IPS-18c (cell line): ENCODE data around the gene ATP6V1B1.

Experiments used
- H3K4me3 ChIP-seq: 2 replicates; pipeline ENCODE4 v1.7.0; 2013; ENCODE audit warnings: low read depth, mild to moderate bottlenecking, low read length, moderate library complexity; ENCODE audit not compliant: insufficient read depth
- H3K9me3 ChIP-seq: one replicate; pipeline ENCODE4 v1.6.1; 2013; ENCODE audit warnings: mild to moderate bottlenecking, low read length, moderate library complexity; ENCODE audit not compliant: control insufficient read depth, insufficient read depth

Gene ATP6V1B1

GRCh38 chr2:70975237-70975636 lies 39.5 kb downstream of the ATP6V1B1 start:
- no peak overlapping the region for H3K4me3 ChIP-seq
- no peaks in the 10 kb centered on the region for H3K9me3 ChIP-seq

- no peaks in the 10 kb centered on the region for H3K9me3 ChIP-seq
- peak overlapping the region; percentile 69; the same call in 1 of the 2 replicates for H3K4me3 ChIP-seq
These were observed 42.0 kb downstream of the ATP6V1B1 start for GRCh38 chr2:70977605-70978205.

- Histone ChIP-seq H3K9me3 (no peaks in the 10 kb centered on the region), H3K4me3 (peak within 1 kb of the TSS; percentile 72)
These were observed 42.9 kb downstream of the ATP6V1B1 start, which contains the start of gene ANKRD53 for GRCh38 chr2:70978341-70979179. ANKRD53 (plus strand) TSS chr2:70978630; CDS start chr2:70978646, 16 bp downstream.

GRCh38 chr2:70979180-70979488 lies 43.4 kb downstream of the ATP6V1B1 start:
- Histone ChIP-seq H3K4me3 (peak overlapping the region; percentile 72; the same call in 1 of the 2 replicates), H3K9me3 (no peaks in the 10 kb centered on the region)

- no peak overlapping the region; the same call in 1 of the 2 replicates for H3K4me3 ChIP-seq
- H3K9me3 ChIP-seq = no peaks in the 10 kb centered on the region
These were observed 43.9 kb downstream of the ATP6V1B1 start for GRCh38 chr2:70979626-70980025.

- H3K9me3 ChIP-seq = no peaks in the 10 kb centered on the region
These were observed 45.7 kb downstream of the ATP6V1B1 start for GRCh38 chr2:70981421-70981820.

GRCh38 chr2:70981866-70982810 lies 46.4 kb downstream of the ATP6V1B1 start:
- no peaks in the 10 kb centered on the region for H3K9me3 ChIP-seq

More at GRCh38 chr2:70981421-70981820, 45.7 kb downstream of the ATP6V1B1 start:
- H3K4me3 ChIP-seq = no peak overlapping the region

GRCh38 chr2:70982971-70983370 lies 47.3 kb downstream of the ATP6V1B1 start:
- Histone ChIP-seq H3K9me3 (no peaks in the 10 kb centered on the region), H3K4me3 (no peak overlapping the region)

More at GRCh38 chr2:70981866-70982810, 46.4 kb downstream of the ATP6V1B1 start:
- no peak overlapping the region for H3K4me3 ChIP-seq

- Histone ChIP-seq H3K4me3 (no peak overlapping the region), H3K9me3 (no peaks in the 10 kb centered on the region)
These were observed 48.0 kb downstream of the ATP6V1B1 start for GRCh38 chr2:70983506-70984227.

- Histone ChIP-seq H3K9me3 (no peaks in the 10 kb centered on the region), H3K4me3 (no peak overlapping the region)
These were observed 48.5 kb downstream of the ATP6V1B1 start for GRCh38 chr2:70984228-70984575.

- H3K4me3 ChIP-seq = no peak overlapping the region
These were observed 49.0 kb downstream of the ATP6V1B1 start for GRCh38 chr2:70984576-70985282.

GRCh38 chr2:70985283-70985688 lies 49.6 kb downstream of the ATP6V1B1 start:
- H3K9me3 ChIP-seq = no peaks in the 10 kb centered on the region

More at GRCh38 chr2:70984576-70985282, 49.0 kb downstream of the ATP6V1B1 start:
- H3K9me3 ChIP-seq = no peaks in the 10 kb centered on the region

GRCh38 chr2:70985956-70986355 lies 50.3 kb downstream of the ATP6V1B1 start:
- H3K9me3 ChIP-seq = no peaks in the 10 kb centered on the region
- no peak overlapping the region for H3K4me3 ChIP-seq

More at GRCh38 chr2:70985283-70985688, 49.6 kb downstream of the ATP6V1B1 start:
- H3K4me3 ChIP-seq = no peak overlapping the region

GRCh38 chr2:70986499-70987189 lies 50.9 kb downstream of the ATP6V1B1 start:
- Histone ChIP-seq H3K4me3 (no peak overlapping the region), H3K9me3 (no peaks in the 10 kb centered on the region)

- Histone ChIP-seq H3K4me3 (no peak overlapping the region), H3K9me3 (no peaks in the 10 kb centered on the region)
These were observed 51.7 kb downstream of the ATP6V1B1 start for GRCh38 chr2:70987386-70987785.

GRCh38 chr2:70988151-70988550 lies 52.5 kb downstream of the ATP6V1B1 start:
- no peak overlapping the region for H3K4me3 ChIP-seq
- no peaks in the 10 kb centered on the region for H3K9me3 ChIP-seq
